GM12878 (cell line): ENCODE measurements around the gene ZNF583. TPM values are rescaled to one million over a fixed set of nuclear protein-coding genes. Genes with fewer than 3 reads are reported as not detected.

Source experiments
- ATAC-seq: fragments of 200-7000 bp; cut with Tn5 transposase; 3 replicates; pipeline ENCODE4 v1.9.1; 2020; ENCODE audit warnings: mild to moderate bottlenecking, moderate library complexity
- BruUV-seq: library from RNA; stranded (reverse); fragments of 400-500 nt; replicated peaks from 2 replicates; lab custom pipeline; 2021; lab: Mats Ljungman, UMichigan
- CTCF ChIA-PET: fragments of 300-600 bp; sonication (Branson Sonifier 250); formaldehyde crosslinking; extraction: SDS; loops from one replicate; lab custom pipeline; 2021; ENCODE audit warnings: inconsistent platforms; lab: Yijun Ruan, JAX
- POLR2A ChIA-PET: fragments of 350-600 bp; formaldehyde crosslinking; extraction: SDS; loops from one replicate; lab custom pipeline; 2021; ENCODE audit warnings: inconsistent platforms; lab: Charles Lee
- RAD21 ChIA-PET: fragments of 300-600 bp; sonication (Branson Sonifier 250); formaldehyde crosslinking; loops from one replicate; lab custom pipeline; 2023; ENCODE audit warnings: antibody characterized with exemption; ENCODE audit not compliant: unreplicated experiment; lab: Charles Lee
- SMC1A ChIA-PET: fragments of 300-600 bp; sonication (Branson Sonifier 250); formaldehyde crosslinking; loops from one replicate; lab custom pipeline; 2023; ENCODE audit not compliant: unreplicated experiment, uncharacterized antibody; lab: Charles Lee
- DNase-seq: peaks from one replicate; pipeline ENCODE4 v3.0.0-alpha.2; 2011; ENCODE audit warnings: low read depth, low spot score
- FAIRE-seq: peaks from 3 replicates; lab custom pipeline; 2011; peaks lifted over from hg19 to GRCh38; lab: Jason Lieb, UNC
- H2AFZ ChIP-seq: 2 replicates; pipeline ENCODE4 v1.6.0; 2011; ENCODE audit warnings: low read depth, low read length, control low read depth; ENCODE audit not compliant: control insufficient read depth
- H3K27ac ChIP-seq: 2 replicates; pipeline ENCODE4 v1.5.1; 2011; ENCODE audit warnings: control low read depth; ENCODE audit not compliant: control insufficient read depth, insufficient read depth
- H3K27me3 ChIP-seq, 2 experiments: replicated peaks in 1 of 2; 2 replicates each; pipeline versions ENCODE4 v1.6.0 to v1.6.1; 2011; ENCODE audit warnings: low read length in 1 of 2; ENCODE audit not compliant: control insufficient read depth in 2 of 2, insufficient read depth in 2 of 2
- H3K36me3 ChIP-seq, 2 experiments: 2 replicates each; pipeline ENCODE4 v1.5.1; 2011; ENCODE audit warnings: low read length in 1 of 2; ENCODE audit not compliant: control insufficient read depth in 2 of 2, insufficient read depth in 2 of 2
- H3K4me1 ChIP-seq: 2 replicates; pipeline ENCODE4 v1.6.1; 2011; ENCODE audit warnings: mild to moderate bottlenecking, low read length, moderate library complexity, mixed read lengths; ENCODE audit not compliant: control insufficient read depth, insufficient read depth
- H3K4me2 ChIP-seq: 2 replicates; pipeline ENCODE4 v1.6.0; 2011; ENCODE audit warnings: control low read depth; ENCODE audit not compliant: control insufficient read depth, insufficient read depth
- H3K4me3 ChIP-seq: fragments of 200-600 bp; sonication (generic); 2 replicates; pipeline ENCODE4 v1.5.1; 2016
- H3K79me2 ChIP-seq: 2 replicates; pipeline ENCODE4 v1.6.0; 2011; ENCODE audit warnings: low read length; ENCODE audit not compliant: control insufficient read depth, insufficient read depth
- H3K9ac ChIP-seq: 2 replicates; pipeline ENCODE4 v1.8.0; 2011; ENCODE audit warnings: low read length, control low read depth, mixed read lengths; ENCODE audit not compliant: control insufficient read depth, insufficient read depth
- H3K9me3 ChIP-seq: replicated peaks from 3 replicates; pipeline ENCODE4 v1.5.1; 2011; ENCODE audit warnings: mild to moderate bottlenecking, low read length; ENCODE audit not compliant: control insufficient read depth, insufficient read depth
- H4K20me1 ChIP-seq: 2 replicates; pipeline ENCODE4 v1.6.0; 2011; ENCODE audit not compliant: control insufficient read depth, insufficient read depth
- DPF2 ChIP-seq: fragments of 450-650 bp; IDR thresholded peaks from 2 replicates; pipeline ENCODE4 v1.6.1; 2017; ENCODE audit warnings: mild to moderate bottlenecking
- E2F4 ChIP-seq: IDR thresholded peaks from 2 replicates; pipeline ENCODE4 v1.6.1; 2012; ENCODE audit warnings: low read depth, low read length, improper control_type of control experiment
- EGR1 ChIP-seq, 2 experiments: IDR thresholded peaks; 1 replicate in 1 of 2; 2 replicates in 1 of 2; pipeline ENCODE4 v1.6.1; 2011 to 2012; ENCODE audit warnings: low read depth in 2 of 2, low read length in 2 of 2, borderline replicate concordance in 1 of 2, mild to moderate bottlenecking in 1 of 2, moderate library complexity in 1 of 2
- FOS ChIP-seq: IDR thresholded peaks from 3 replicates; pipeline ENCODE4 v1.6.1; 2011; ENCODE audit warnings: borderline replicate concordance; ENCODE audit not compliant: insufficient read length; ENCODE audit errors: extremely low read depth
- HDAC6 ChIP-seq: fragments of 200-600 bp; sonication (generic); IDR thresholded peaks from one replicate; pipeline ENCODE4 v1.8.0; 2017; ENCODE audit warnings: antibody characterized with exemption; ENCODE audit not compliant: unreplicated experiment
- HSF1 ChIP-seq: fragments of 150-350 bp; IDR thresholded peaks from 2 replicates; pipeline ENCODE4 v1.6.1; 2014; ENCODE audit warnings: mild to moderate bottlenecking, low read depth, low read length
- IRF3 ChIP-seq: fragments of 450-650 bp; IDR thresholded peaks from 2 replicates; pipeline ENCODE4 v1.6.1; 2014; ENCODE audit warnings: mild to moderate bottlenecking
- KAT2A ChIP-seq: conservative IDR thresholded peaks from 2 replicates; pipeline ENCODE4 v1.6.1; 2011; ENCODE audit warnings: low read depth, low read length; ENCODE audit not compliant: control insufficient read depth
- SREBF1 ChIP-seq: IDR thresholded peaks from 2 replicates; pipeline ENCODE4 v1.6.1; 2012; ENCODE audit warnings: mild to moderate bottlenecking, low read length
- ZNF207 ChIP-seq: fragments of 450-650 bp; IDR thresholded peaks from 2 replicates; pipeline ENCODE4 v1.6.1; 2014; ENCODE audit warnings: antibody characterized with exemption, mild to moderate bottlenecking, borderline replicate concordance
- WGBS: methylation state at CpG from one replicate; pipeline ENCODE4 v1.1.6; 2016; ENCODE audit warnings: low lambda C conversion rate; ENCODE audit not compliant: insufficient replicate concordance, insufficient coverage; ENCODE audit errors: missing lambda C conversion rate; 5-methylcytosine and 5-hydroxymethylcytosine counted together
- in situ Hi-C: fragments of 300-500 bp; cut with MboI; formaldehyde crosslinking; loops from 9 replicates; pipeline ENCODE4 v1.14.3; 2018; ENCODE audit warnings: mixed read lengths
- intact Hi-C: fragments of 100-400 bp; cut with micrococcal nuclease; formaldehyde crosslinking; loops from one replicate; pipeline ENCODE4 v1.14.2; 2022; ENCODE audit not compliant: unreplicated experiment
- polyA plus RNA-seq, 11 experiments: library from polyadenylated mRNA; depleted of rRNA in 4 of 11; unstranded in 6 of 11; stranded (reverse) in 5 of 11; fragments of >200 nt; fragmentation: Nextera tagmentation in 4 of 11; fragmentation: Illumina TruSeq in 1 of 11; extraction: Ambion mirVana in 4 of 11; extraction: Trizol in 1 of 11; gene quantifications; 1 replicate in 1 of 11; 2 replicates in 10 of 11; pipeline versions ENCODE4 v1.2.1 to v1.2.3, GENCODE V29; 2011 to 2016; ENCODE audit warnings: inconsistent platforms in 2 of 11, missing spikeins in 2 of 11, low read depth in 1 of 11
- total RNA-seq, 4 experiments: library from RNA; depleted of rRNA in 3 of 4; stranded (reverse); fragments of >200 nt in 3 of 4; fragmentation: Illumina TruSeq in 1 of 4; extraction: Trizol in 1 of 4; gene quantifications; 2 replicates each; pipeline versions ENCODE4 v1.2.1 to v1.2.3, GENCODE V29; 2013 to 2021
- TF ChIP-seq, protein P1 (sequence below), 3 experiments: IDR thresholded peaks in 2 of 3; conservative IDR thresholded peaks in 1 of 3; 2 replicates each; pipeline ENCODE4 v1.5.1; 2011; ENCODE audit warnings: low read depth in 3 of 3, low read length in 3 of 3, mild to moderate bottlenecking in 3 of 3, control low read depth in 2 of 3, moderate library complexity in 2 of 3, inconsistent platforms in 1 of 3, mixed read lengths in 1 of 3; ENCODE audit not compliant: control insufficient read depth in 2 of 3, insufficient read depth in 1 of 3; ENCODE audit errors: extremely low read depth in 1 of 3
- TF ChIP-seq, protein P2 (sequence below): IDR thresholded peaks from 2 replicates; pipeline ENCODE4 v1.6.1; 2011; ENCODE audit warnings: low read depth, mild to moderate bottlenecking, low read length, moderate library complexity, borderline replicate concordance; ENCODE audit errors: extremely low read depth

ZNF583 gene
- total and polyA plus RNA-seq, 10 of the 15 experiments (the other 5 are each of a cell fraction or from before 2014, with no cell fraction given) = 0.40 to 3.1 (median 1.4) TPM

DNA sequence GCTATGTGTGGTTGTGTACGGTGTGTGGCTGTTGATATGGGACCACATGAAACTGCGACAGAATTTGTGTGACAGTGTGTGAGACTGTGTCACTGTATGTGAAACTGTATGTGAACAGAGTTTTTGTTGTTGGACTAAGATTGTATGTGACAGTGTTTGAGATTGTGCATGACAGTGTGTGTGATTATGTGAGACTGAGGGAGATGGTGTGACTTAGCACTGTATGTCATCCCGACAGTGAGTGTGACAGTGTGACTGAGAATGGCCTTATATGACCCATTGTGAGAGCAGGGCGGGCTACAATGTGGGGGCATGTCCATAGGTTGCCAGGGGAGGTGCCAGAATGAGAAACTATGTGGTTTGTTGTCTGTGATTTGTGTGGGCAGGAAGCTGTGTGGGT lies 930 bp downstream of the ZNF583 start:
- BruUV-seq = TSS peak; percentile 73

More for the DNA sequence above, 930 bp downstream of the ZNF583 start:
- in situ Hi-C loops = no loop called here
- Histone ChIP-seq H3K36me3 (no peaks in the 10 kb centered on the region), H3K4me1 (peaks cover 3% of the 10 kb centered on the region), H3K79me2 (peaks cover 5% of the 10 kb centered on the region; the same call in 1 of the 2 replicates), H3K9me3 (peaks cover 7% of the 10 kb centered on the region; the same call in 1 of the 3 replicates), H4K20me1 (no peaks in the 10 kb centered on the region), H3K9ac (no peak overlapping the region), H3K27ac (no peak overlapping the region), H2AFZ (no peak overlapping the region), H3K4me3 (peak overlapping the region; percentile 95; the same call in 1 of the 2 replicates), H3K4me2 (peak overlapping the region; percentile 95), H3K27me3 (no peaks in the 10 kb centered on the region)
- intact Hi-C loops = no loop called here
- ChIA-PET POLR2A (no interaction called here), RAD21 (no interaction called here), SMC1A (no interaction called here), CTCF (no interaction called here)
- TF ChIP-seq, protein P1, sequence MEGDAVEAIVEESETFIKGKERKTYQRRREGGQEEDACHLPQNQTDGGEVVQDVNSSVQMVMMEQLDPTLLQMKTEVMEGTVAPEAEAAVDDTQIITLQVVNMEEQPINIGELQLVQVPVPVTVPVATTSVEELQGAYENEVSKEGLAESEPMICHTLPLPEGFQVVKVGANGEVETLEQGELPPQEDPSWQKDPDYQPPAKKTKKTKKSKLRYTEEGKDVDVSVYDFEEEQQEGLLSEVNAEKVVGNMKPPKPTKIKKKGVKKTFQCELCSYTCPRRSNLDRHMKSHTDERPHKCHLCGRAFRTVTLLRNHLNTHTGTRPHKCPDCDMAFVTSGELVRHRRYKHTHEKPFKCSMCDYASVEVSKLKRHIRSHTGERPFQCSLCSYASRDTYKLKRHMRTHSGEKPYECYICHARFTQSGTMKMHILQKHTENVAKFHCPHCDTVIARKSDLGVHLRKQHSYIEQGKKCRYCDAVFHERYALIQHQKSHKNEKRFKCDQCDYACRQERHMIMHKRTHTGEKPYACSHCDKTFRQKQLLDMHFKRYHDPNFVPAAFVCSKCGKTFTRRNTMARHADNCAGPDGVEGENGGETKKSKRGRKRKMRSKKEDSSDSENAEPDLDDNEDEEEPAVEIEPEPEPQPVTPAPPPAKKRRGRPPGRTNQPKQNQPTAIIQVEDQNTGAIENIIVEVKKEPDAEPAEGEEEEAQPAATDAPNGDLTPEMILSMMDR (IDR thresholded peaks at IDR 0.05 in 2 of 3, conservative IDR thresholded peaks at IDR 0.05 in 1 of 3; ENCODE audit: control insufficient read depth in 2 of 3, extremely low read depth in 1 of 3, insufficient read depth in 1 of 3, low read depth in 3 of 3, low read length in 3 of 3) = no peak
- TF ChIP-seq HSF1 = no peak
- TF ChIP-seq, protein P2, sequence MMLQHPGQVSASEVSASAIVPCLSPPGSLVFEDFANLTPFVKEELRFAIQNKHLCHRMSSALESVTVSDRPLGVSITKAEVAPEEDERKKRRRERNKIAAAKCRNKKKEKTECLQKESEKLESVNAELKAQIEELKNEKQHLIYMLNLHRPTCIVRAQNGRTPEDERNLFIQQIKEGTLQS = no peak
- no peak for TF ChIP-seq DPF2
- no peak for TF ChIP-seq IRF3
- TF ChIP-seq FOS = no peak
- TF ChIP-seq EGR1 (IDR thresholded peaks at IDR 0.05; ENCODE audit: borderline replicate concordance in 1 of 2, low read depth in 2 of 2, low read length in 2 of 2) = no peak
- TF ChIP-seq E2F4 = no peak
- no peak for TF ChIP-seq ZNF207
- TF ChIP-seq HDAC6 = no peak
- no peak for TF ChIP-seq SREBF1
- no peak for TF ChIP-seq KAT2A
- ATAC-seq = no peak
- WGBS = 72% methylated on average over 4 of the region's 4 CpGs
- no peak for FAIRE-seq
- no peak for DNase-seq
